Jurkat, Clone E6-1 (cell line): ENCODE results near the gene SH3BGRL3.
"Not testable (repeated sequence)": the region's sequence is repeated elsewhere in the genome, so short reads cannot be mapped to it uniquely, and the experiment has no call there.

Source experiments
- DNase-seq: peaks from one replicate; pipeline ENCODE4 v3.0.0-alpha.2; 2011; ENCODE audit warnings: low read depth, low spot score
- H3K4me3 ChIP-seq: 2 replicates; pipeline ENCODE4 v1.5.1; 2011; ENCODE audit warnings: mild to moderate bottlenecking, low read length, control low read depth, moderate library complexity

Gene SH3BGRL3

GRCh38 chr1:26306290-26307229 lies 26.7 kb downstream of the SH3BGRL3 start, which contains the start of gene UBXN11:
UBXN11 (minus strand) TSS chr1:26306636; CDS start chr1:26302883, 3,753 bp downstream.
- peak within 1 kb of the TSS; percentile 92 for H3K4me3 ChIP-seq
- DNase-seq, result peak; percentile 96

- no peak for DNase-seq
- H3K4me3 ChIP-seq, result peak overlapping the region; percentile 92
These were observed 27.5 kb downstream of the SH3BGRL3 start for GRCh38 chr1:26307363-26307781.

- H3K4me3 ChIP-seq, DNase-seq: not testable (repeated sequence)
These were observed 28.3 kb downstream of the SH3BGRL3 start for GRCh38 chr1:26307966-26308899.

GRCh38 chr1:26314501-26314900 lies 34.6 kb downstream of the SH3BGRL3 start:
- DNase-seq, result no peak
- H3K4me3 ChIP-seq, result no peak overlapping the region

GRCh38 chr1:26315874-26316850 lies 36.3 kb downstream of the SH3BGRL3 start:
- no peak overlapping the region for H3K4me3 ChIP-seq
- DNase-seq, result no peak

GRCh38 chr1:26317146-26317545 lies 37.3 kb downstream of the SH3BGRL3 start:
- DNase-seq, result no peak
- no peak overlapping the region for H3K4me3 ChIP-seq

- DNase-seq, result peak; percentile 87
- peak within 1 kb of the TSS; percentile 25 for H3K4me3 ChIP-seq
These were observed 37.9 kb downstream of the SH3BGRL3 start, which contains the start of gene CD52 for GRCh38 chr1:26317612-26318337. CD52 (plus strand) TSS chr1:26317958; CDS start chr1:26318018, 60 bp downstream.

GRCh38 chr1:26318338-26319064 lies 38.6 kb downstream of the SH3BGRL3 start:
- no peak overlapping the region; the same call in 1 of the 2 replicates for H3K4me3 ChIP-seq
- no peak for DNase-seq

- no peak for DNase-seq
- H3K4me3 ChIP-seq, result no peak overlapping the region
These were observed 41.0 kb downstream of the SH3BGRL3 start for GRCh38 chr1:26320896-26321295.

- no peak overlapping the region for H3K4me3 ChIP-seq
- peak; percentile 81 for DNase-seq
These were observed 41.6 kb downstream of the SH3BGRL3 start for GRCh38 chr1:26321315-26322041.

- H3K4me3 ChIP-seq, result no peak overlapping the region
- DNase-seq, result no peak
These were observed 42.1 kb downstream of the SH3BGRL3 start for GRCh38 chr1:26322042-26322331.

- no peak overlapping the region for H3K4me3 ChIP-seq
- no peak for DNase-seq
These were observed 43.5 kb downstream of the SH3BGRL3 start for GRCh38 chr1:26323382-26323781.

- no peak for DNase-seq
- no peak overlapping the region for H3K4me3 ChIP-seq
These were observed 44.7 kb downstream of the SH3BGRL3 start for GRCh38 chr1:26324550-26324949.

- H3K4me3 ChIP-seq, result no peak overlapping the region
- DNase-seq, result no peak
These were observed 48.1 kb downstream of the SH3BGRL3 start for GRCh38 chr1:26327956-26328362.

- H3K4me3 ChIP-seq, result no peak overlapping the region
- DNase-seq, result no peak
These were observed 48.7 kb downstream of the SH3BGRL3 start for GRCh38 chr1:26328597-26328996.

GRCh38 chr1:26329380-26329779 lies 49.5 kb downstream of the SH3BGRL3 start:
- H3K4me3 ChIP-seq, DNase-seq: not testable (repeated sequence)

- H3K4me3 ChIP-seq, result no peak overlapping the region
- DNase-seq, result no peak
These were observed 50.4 kb downstream of the SH3BGRL3 start for GRCh38 chr1:26330276-26330675.
